Measurements from ENCODE around the gene EN1.

DNA sequence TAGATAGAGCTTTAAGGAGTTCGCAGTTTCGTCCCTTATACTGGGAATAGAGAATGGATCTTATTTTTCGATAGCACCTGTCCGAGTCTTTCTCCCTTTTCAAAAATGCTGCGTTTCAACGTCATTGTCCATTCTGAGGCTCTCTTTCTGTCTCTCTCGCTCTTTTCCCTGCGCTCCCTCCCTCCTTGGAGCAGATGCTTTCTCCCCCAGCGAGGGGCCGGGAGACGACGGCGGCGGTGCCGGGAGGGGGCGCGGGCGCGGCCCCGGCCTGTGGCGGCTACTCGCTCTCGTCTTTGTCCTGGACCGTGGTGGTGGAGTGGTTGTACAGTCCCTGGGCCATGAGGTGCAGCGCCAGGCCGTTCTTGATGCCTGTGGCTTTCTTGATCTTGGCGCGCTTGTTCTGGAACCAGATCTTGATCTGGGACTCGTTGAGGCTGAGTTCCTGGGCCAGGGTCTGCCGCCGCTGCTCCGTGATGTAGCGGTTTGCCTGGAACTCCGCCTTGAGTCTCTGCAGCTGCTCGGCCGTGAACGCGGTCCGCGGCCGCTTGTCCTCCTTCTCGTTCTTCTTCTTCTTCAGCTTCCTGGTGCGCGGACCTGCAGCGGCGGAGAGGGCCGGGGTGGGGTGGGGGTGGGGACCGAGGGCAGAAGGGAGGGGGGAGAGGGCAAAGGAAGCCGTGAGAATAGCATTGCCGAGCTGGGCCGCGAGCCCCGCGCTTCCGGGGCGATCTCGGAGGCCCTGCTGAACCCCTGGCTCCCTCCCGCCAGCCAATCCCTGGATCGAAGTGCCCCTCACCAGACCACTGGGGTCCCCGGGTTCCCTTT is 4.6 kb downstream of the EN1 start:
- no peak for TF ChIP-seq HDAC2 (CRISPR knock-in tag; IDR thresholded peaks at IDR 0.05)
- no peak for TF ChIP-seq CTCF (CRISPR knock-in tag; IDR thresholded peaks at IDR 0.05)
- TF ChIP-seq MEF2D (CRISPR knock-in tag; IDR thresholded peaks at IDR 0.05): no peak
- no peak for TF ChIP-seq ZSCAN20 (CRISPR knock-in tag; IDR thresholded peaks at IDR 0.05; ENCODE audit: borderline replicate concordance)
- no peak for TF ChIP-seq ZNF878 (CRISPR knock-in tag; IDR thresholded peaks at IDR 0.05)
- TF ChIP-seq ZHX1 (CRISPR knock-in tag; IDR thresholded peaks at IDR 0.05; ENCODE audit: low read depth): no peak
- TF ChIP-seq SMC3 (IDR thresholded peaks at IDR 0.05; ENCODE audit: low read length): no peak
- TF ChIP-seq TCF7L2 (IDR thresholded peaks at IDR 0.05; ENCODE audit: low read depth, low read length): no peak
- TF ChIP-seq, protein P1, sequence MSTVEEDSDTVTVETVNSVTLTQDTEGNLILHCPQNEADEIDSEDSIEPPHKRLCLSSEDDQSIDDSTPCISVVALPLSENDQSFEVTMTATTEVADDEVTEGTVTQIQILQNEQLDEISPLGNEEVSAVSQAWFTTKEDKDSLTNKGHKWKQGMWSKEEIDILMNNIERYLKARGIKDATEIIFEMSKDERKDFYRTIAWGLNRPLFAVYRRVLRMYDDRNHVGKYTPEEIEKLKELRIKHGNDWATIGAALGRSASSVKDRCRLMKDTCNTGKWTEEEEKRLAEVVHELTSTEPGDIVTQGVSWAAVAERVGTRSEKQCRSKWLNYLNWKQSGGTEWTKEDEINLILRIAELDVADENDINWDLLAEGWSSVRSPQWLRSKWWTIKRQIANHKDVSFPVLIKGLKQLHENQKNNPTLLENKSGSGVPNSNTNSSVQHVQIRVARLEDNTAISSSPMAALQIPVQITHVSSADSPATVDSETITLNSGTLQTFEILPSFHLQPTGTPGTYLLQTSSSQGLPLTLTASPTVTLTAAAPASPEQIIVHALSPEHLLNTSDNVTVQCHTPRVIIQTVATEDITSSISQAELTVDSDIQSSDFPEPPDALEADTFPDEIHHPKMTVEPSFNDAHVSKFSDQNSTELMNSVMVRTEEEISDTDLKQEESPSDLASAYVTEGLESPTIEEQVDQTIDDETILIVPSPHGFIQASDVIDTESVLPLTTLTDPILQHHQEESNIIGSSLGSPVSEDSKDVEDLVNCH (CRISPR knock-in tag; IDR thresholded peaks at IDR 0.05): no peak
- no peak for TF ChIP-seq ZNF280B (CRISPR knock-in tag; IDR thresholded peaks at IDR 0.05; ENCODE audit: borderline replicate concordance)
